Measurements from ENCODE around the gene ZNF556.

DNA sequence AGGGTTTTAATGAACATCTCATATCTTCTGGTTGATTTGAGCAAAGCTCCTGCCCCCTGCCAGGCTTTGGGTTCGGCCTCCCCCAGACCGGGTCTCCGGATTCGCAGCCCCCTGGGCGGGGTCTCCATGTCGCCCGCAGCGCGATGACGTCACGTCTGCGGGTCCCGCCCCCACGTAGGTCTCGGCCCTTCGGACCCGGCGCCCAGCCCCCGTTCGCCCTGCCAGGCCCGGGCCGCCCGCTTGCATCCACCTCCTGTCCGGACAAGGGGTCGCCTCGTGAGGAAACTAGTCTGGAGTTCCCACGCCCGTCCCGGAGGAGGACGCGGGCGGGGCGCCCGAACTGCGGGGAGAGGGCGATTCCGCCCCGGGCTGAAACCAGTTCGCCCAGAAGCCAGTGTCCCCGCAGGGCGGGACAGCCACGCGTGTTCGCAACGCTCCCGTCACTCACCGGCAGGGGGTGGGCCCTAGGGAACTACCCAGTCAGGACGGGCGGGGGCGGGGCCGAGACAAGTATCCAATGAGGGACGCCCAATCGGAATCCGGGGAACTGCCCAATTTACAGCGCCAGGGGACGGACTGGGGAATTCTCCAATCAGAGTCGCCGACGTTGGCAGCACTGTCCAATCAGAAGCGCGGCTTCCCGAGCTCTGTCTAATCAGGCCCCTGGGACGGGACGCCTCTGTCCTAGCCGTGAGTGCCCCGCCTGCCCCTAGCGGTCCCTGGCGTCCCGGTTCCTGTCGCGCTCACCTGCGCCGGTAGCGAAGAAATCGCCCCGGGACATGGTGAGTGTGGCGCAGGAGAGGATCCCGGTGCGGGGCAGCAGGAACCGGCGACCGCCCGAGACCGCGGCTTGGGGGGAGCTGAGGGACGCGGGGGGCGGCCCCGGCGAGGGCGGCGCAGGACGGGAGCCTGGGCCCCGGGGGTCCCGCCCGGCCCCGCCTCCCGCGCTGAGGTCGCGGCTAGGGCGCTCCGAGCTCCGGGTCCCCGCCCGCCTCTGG, 26.0 kb upstream of the ZNF556 start, which contains the start of gene ZNF555:
- TF ChIP-seq CTCF (IDR thresholded peaks at IDR 0.05; ENCODE audit: borderline replicate concordance, extremely low read depth, low read length, poor library complexity, severe bottlenecking) (peak; percentile 65), EZH2 (IDR thresholded peaks at IDR 0.05; ENCODE audit: borderline replicate concordance, low read depth, low read length, severe bottlenecking) (no peak)

All from DND-41 (cell line).